Stimulated activated CD4-positive, alpha-beta T cell treated with anti-CD3 and anti-CD28 coated beads, TNF-alpha, amount 100 ng/mL, for 1 hour (primary cell): ENCODE measurements around the gene AVL9.
"Not testable (repeated sequence)": the region's sequence is repeated elsewhere in the genome, so short reads cannot be mapped to it uniquely, and the experiment has no call there.

Experiments
- DNase-seq, 3 donors: peaks; one replicate each; pipeline ENCODE4 v3.0.0-alpha.2; 2020; ENCODE audit warnings: low read depth in 3 of 3, low spot score in 1 of 3

The AVL9 gene

DNA sequence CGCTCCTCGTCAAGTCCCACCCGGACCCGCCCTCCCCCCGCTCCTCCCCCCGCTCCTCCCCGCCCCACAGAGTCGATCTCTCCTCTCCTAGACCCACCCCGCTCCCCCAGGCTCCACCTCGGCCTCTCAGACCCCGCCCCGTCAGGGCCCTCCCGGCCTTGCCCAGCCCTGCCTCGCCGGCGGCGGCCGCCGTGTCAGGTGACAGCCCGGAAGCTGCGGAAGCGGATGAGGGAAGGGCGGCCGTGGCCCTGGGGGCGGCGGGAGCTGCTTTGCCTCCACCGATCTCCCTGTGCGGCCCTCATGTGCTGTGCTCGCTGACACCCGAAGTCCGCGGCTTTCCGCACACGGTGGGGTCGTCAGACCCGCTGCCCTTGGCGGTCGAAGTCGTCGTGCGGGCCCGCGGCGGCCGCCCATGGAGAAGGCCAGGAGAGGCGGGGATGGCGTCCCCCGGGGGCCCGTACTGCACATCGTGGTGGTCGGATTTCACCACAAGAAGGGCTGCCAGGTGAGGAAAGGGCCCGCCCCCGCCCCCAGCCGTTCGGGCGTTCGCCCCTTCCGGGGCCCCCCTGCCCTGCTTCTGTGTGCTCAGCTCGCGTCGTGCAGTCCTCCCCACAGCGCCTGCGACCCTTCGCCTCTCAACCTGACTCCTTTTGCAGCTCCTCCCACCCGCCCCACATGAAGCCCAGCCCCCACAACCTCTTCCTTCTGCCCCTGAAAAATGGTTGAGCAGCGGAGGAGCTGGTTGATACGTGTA lies at the start of gene AVL9:
Gene AVL9, plus strand, starts transcription at position 192 of the 754 bp plus-strand sequence. Its CDS starts 221 bp downstream, at position 413.
- DNase-seq = peak; percentile 97 to 98 (median 97)

DNA sequence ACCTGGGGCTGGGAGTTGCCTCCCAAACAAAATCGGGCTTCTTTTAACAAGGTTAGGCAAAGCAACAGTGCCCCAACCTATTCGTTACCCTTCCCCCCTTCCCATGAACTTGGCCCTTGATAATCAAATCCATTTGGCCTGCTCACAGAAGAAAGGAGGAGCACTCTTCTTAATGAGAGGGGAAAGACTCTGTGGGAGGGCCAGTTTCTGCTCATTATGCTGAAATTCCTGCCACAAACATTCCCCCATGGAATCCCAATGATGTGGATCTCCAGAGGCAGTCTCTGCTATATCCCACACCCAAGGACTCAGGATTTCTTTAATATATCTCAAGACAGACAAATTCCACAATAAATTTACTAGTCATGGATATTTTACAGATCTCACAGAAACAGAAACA lies 48.1 kb upstream of the AVL9 start:
- no peak for DNase-seq

DNA sequence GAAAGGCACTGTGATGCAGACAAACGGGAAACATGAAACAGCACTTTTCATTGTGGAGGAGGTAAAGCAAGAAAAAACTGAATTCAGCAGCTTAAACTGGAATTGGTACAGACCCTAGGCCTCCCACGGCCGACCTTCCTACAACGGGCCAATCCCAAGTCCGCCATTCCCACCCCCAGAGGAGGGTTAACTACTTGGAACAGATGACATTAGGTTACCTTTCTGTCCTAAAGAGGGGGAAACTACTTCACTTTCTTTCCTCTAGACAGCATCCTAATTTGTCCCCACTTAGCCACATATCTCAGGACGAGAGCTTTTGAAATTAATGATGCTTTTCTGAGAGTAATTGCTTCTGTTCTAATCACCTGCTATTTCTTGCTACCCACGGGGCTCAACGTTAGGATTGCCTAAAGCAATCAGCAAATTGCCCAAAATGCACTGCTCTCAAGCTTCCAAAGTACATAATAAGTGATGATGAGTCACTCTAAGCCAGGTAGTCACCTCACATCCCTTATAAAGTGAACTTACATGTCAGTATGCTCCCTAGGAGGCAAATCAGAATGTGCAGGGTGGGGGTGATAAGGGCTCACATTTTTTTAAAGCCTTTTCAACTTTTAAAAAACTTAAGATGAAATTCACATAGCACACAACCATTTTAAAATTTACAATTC lies 41.8 kb upstream of the AVL9 start:
- no peak for DNase-seq

DNA sequence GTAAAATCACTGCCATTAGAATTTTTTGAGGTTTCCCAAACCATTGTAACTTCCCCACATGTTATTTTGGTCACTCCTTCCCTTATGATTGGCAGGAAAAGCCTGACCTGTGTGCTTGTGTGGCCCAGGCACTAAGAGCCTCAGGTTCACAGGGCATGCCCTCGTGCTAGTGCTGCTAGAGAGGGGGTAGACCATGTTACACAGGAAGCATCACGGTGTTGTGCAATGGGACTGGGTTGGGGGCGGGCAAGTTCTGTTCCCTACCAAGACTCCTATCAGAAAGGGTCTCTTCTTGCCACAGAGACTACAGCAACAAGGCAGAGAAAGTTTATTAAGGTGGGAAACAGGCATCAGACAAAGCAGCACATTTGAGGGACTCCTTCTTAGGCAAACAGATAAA lies 37.3 kb upstream of the AVL9 start:
- DNase-seq = no peak

DNA sequence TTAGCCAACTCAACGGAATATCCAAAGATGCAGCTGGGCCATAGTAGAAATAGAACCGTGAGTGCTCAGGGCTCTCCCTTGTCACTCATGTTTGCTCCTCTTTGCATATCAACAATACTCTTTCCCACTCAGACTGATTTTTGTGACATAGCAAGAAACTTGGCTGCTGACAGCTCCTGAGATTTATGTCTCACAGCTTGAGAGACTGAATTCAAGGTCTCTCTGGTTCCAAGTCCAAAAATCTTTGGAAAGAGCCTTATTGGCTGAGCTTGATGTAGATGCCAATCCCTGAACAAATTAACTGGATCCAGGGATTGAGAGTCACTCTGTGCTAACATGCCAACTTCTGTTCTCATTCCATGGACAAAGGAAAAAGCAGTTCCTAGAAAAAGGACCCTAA lies 35.5 kb upstream of the AVL9 start:
- no peak for DNase-seq

DNA sequence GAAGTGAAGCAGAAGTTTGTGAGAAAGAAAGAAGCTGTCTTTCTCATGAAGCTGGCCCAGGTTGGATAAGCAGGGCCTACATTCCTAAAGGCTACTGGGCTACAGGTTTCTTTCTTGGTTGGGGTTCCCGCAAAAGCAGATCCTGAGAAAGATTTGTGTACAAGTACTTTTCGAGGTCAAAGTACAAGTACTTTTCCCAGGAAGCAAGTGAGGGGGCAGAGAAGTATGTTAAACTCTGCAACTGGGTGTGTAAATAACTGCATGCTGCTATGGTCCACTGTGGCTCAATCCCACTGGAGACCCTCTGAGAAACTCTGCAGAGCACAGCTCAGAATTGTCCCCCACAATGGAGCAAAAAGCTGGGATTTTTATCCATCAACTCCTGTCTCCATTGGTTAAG lies 33.8 kb upstream of the AVL9 start:
- no peak for DNase-seq

DNA sequence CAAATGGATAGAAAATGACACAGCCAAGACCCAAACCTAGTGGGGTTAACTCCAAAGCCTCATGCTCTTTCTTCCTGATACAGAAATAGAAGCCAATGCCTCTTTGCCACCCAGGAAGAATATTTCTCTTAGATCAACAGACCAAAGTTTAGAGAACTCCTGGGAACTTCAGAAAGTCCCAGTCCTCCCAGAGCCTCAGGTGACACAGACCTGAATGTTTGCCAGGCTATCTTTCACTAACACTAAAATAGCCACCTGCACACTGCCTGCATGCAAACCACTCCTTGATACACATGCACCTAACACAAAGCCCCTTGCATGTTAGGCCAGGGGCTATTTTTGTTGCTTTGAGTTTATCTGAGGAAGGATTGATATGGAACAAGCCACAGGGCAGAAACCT lies 32.8 kb upstream of the AVL9 start:
- no peak for DNase-seq

DNA sequence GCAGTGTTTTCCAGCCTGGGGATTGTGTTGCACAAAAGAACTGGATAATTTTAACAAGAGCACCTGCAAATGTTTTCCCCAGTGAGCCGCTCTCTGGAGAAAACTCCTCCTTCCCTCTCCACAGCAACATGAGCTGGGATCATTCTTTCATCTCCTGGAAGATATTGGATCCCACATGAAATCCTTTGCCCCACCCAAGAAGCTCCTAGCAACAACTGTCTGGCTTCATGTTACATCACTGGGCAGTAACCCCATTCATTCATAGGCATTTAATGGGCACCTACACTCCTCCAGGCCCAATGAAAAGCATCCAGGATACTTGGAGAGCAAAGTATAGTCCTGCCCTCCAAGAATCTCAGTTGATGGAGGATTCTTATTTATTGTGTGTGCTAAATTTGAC lies 32.3 kb upstream of the AVL9 start:
- DNase-seq = no peak

DNA sequence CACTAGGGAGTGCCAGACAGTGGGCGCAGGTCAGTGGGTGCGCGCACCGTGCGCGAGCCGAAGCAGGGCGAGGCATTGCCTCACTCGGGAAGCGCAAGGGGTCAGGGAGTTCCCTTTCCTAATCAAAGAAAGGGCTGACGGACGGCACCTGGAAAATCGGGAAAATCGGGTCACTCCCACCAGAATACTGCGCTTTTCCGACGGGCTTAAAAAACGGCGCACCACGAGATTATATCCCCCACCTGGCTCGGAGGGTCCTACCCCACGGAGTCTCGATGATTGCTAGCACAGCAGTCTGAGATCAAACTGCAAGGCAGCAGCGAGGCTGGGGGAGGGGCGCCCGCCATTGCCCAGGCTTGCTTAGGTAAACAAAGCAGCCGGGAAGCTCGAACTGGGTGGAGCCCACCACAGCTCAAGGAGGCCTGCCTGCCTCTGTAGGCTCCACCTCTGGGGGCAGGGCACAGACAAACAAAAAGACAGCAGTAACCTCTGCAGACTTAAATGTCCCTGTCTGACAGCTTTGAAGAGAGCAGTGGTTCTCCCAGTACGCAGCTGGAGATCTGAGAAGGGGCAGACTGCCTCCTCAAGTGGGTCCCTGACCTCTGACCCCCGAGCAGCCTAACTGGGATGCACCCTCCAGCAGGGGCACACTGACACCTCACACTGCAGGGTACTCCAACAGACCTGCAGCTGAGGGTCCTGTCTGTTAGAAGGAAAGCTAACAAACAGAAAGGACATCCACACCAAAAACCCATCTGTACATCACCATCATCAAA lies 30.5 kb upstream of the AVL9 start:
- not testable (repeated sequence) for DNase-seq

DNA sequence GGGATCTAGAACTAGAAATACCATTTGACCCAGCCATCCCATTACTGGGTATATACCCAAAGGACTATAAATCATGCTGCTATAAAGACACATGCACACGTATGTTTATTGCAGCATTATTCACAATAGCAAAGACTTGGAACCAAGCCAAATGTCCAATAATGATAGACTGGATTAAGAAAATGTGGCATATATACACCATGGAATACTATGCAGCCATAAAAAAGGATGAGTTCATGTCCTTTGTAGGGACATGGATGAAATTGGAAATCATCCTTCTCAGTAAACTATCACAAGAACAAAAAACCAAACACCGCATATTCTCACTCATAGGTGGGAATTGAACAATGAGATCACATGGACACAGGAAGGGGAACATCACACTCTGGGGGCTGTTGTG lies 25.3 kb upstream of the AVL9 start:
- DNase-seq = not testable (repeated sequence)

DNA sequence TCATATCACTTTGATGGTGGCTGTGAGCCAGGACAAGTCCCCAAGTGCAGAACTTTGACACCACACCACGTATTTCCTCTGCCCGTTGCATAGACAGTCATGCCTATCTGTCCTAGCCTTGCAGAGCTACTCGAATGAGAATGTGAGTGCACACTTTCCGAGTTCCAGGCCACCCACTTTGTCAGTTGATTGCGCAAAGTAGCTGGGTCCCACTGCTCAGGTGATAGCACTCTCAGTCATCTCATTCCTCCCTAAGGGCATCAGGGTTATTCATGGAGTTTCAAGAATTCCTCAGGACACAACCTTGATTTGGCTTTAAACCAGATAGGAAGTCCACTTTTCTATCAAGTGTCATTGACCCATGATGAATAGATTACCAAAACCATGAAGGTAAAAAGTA lies 24.4 kb upstream of the AVL9 start:
- DNase-seq = no peak

DNA sequence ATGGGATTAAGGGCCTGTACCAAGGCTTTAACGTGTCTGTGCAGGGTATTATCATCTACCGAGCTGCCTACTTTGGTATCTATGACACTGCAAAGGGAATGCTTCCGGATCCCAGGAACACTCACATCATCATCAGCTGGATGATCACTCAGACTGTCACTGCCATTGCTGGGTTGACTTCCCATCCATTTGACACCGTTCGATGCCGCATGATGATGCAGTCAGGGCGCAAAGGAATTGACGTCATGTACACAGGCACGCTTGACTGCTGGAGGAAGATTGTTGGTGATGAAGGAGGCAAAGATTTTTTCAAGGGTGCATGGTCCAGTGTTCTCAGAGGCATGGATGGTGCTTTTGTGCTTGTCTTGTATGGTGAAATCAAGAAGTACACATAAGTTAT lies 23.3 kb upstream of the AVL9 start:
- no peak for DNase-seq

DNA sequence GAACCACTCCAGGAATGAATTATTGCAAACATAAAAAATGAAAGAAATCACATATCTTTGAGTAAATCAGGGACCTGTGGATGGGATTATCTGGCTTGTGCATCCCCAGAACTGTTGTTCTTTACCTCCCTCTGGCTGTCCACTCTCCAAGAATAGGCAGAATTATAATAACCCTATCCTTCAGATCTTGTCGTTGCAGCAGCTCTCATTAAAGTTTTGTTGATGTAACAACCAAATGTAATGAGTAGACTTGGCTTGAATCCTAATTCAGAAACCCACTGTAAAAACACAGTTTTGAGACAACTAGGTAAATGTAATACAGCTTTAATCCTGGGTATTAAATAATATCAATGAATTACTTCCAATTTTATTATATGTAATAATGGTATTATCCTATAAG lies 21.3 kb upstream of the AVL9 start:
- no peak for DNase-seq

DNA sequence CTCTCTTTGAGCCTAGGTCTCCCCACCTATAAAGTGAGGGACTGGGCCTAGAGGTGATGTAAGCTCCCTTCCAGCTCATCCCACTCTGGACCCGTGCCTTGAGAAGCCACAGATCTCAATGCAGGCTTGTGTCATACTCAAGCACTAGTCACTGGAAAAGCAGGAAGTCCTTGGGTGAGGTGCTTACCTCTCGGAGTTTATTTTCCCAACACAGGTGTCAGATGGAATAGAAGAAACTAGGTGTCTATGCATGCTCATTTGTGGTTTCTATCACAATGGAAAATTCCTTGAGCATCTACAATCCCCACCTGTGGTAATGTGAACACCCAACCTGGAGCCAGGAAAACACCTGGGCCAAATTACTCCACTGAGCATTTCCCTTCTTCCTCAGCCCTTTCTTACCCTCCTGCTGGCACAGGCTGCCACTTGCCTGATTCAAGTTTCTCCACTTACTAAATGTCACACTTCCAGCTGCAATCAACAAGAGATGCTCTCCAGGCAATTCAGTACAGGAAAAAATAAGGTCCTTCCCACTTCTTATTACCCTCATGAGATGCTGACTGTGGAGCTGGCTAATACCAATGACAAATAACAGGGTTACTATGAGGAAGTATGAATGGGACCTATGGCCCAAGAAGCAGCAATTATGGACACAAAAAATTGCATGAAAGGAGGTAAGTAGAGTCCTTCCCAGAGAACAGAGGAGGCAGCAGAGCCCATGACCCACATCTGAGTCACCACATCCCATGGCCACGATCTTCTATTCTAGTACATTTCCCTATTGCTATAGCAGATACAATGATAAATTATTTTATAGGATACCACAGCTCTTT lies 18.3 kb upstream of the AVL9 start:
- DNase-seq = no peak

DNA sequence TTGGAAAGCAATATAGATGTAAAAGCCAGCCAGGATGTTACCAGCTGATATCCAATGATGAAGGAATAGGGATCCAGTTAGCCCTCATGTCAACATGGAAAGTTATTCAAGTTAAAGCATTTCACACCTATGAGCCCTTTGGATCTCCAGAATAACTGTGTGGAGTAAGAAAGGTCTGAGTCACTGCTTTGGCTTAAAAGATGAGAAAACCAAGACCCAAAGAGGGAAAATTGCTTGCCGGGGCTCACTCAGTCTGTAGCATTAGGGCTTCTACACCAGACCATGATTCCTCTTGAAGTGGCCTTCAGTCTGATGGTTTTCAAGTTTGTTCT lies 17.7 kb upstream of the AVL9 start:
- DNase-seq = no peak

DNA sequence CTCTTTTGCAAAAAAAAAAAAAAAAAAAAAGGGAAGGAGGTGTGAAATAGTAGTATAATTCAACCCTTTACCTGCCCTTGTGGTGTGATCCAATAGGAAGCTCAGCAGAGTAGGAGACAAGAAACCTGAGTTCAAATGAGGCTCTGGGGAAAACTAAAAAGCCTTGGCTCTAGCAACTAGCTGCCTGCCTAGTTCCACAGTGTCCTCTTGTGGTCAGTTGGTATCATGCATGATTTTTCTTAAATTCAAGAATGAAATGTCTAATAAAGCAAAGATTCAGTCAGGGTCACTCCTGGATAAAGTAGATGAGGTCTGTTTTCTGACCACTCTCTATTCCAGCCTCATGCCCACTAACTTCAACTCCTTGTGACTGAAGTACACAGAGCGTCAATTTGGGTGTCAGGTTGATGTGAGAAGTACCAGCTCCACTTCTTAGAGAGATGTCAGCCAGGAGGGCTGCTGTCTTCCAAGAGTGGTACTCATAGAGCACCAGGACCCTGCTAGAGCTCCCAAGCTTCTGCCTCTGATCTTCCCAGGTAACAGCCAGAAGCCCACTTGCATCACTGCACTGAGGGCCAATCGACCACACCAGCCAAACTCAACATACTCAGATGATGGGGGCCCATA lies 15.6 kb upstream of the AVL9 start:
- no peak for DNase-seq

DNA sequence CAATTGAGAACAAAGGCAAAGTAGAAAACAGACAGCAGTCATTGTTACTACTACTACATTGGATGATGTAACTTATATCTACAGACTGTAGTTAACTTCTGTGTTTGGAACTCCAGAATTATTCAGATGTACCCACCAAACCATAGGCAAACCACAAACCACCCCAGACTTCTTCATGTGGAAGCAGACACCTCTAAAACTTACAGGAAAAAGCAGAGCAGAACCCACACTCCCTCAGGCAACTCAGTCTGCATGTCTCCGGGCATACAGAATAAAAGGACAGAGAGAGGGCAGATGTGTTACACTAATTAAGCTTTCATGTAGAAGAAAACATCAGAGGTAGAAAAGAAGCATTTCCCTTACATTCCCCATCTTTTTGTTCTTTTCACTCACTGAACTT lies 14.1 kb upstream of the AVL9 start:
- no peak for DNase-seq

DNA sequence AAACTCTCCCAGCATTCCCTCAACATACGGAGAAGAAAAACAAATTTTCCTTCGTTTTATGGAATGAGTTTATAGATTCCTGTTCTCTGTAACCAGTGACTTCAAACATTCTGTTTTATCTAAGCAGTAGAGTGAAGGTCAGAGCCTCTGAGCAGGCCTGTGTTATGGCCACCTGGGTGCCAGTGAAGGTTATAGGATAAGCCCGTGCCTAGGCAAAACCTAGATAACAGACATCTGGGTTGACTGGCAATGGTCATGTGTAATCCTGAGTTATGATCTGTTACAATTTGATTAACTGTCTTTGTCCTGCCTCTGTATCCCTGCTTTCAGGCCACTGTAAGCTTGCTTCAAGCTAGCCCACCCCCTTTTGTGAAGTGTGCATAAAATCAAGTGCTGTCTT lies 13.4 kb upstream of the AVL9 start:
- no peak for DNase-seq

DNA sequence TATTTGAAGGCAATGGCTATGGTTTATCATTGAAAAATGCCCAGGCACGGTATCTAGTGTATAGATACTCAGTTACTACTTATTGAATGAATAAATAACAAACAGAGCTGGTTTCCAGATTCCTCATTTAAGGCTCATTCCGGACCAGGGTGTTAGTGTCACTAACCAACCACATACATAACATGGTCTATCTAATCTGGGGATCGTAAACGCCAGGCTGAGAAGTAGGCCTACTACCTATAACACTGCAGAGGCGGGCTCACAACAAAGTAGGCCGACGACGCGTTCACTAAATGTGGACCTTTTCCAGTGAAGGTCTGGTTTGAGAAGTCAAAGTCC lies 5.5 kb upstream of the AVL9 start:
- no peak for DNase-seq

DNA sequence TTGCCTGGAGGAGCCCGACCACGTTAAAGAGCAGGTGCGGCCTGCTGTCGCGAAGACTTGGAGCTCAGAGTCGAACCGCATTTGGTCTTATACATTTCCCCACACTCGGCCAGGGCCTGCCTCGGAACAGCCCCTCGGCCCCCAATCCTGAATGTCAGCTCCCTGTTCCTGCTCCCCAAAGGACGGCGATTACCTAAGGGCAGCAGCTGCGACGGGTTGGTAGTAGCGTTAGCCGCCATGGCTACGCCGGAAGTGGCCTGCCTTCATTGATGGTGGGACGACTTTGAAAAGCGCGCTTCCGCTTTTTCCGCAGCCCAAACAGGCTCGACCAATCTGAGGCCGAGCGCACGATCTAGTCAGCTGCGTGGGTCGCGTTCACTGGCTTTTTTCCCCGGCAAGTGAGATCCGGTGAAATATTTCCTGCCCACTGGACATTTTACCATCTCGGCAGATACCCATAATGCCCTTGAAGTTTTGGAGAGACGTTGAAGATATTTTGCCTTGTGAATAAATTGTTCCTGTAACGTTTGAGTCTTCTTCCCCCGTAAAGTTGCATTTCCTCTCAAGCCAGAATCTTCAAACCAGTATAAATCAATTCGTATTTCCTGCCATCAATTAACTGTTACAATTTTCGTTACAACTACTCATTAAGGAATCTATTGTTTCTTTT lies 5.0 kb upstream of the AVL9 start, which contains the start of gene LSM5:
Gene LSM5, minus strand, starts transcription at position 254 of the 670 bp plus-strand sequence. Its CDS starts 15 bp downstream, at position 239.
- DNase-seq = peak; percentile 59 to 78 (median 72)
